HEK293 (cell line): Measurements from ENCODE around the gene WDR91.

Source experiments
- GLI4 ChIP-seq: fragments of 450-650 bp; formaldehyde crosslinking; IDR thresholded peaks from 2 replicates; pipeline ENCODE4 v1.5.1; 2016; ENCODE audit warnings: missing biosample characterization, missing genetic modification characterization
- HOXC10 ChIP-seq: sonication (generic); formaldehyde crosslinking; IDR thresholded peaks from 2 replicates; pipeline ENCODE4 v1.8.1; 2023; ENCODE audit warnings: mild to moderate bottlenecking, missing genetic modification reagents
- PBX3 ChIP-seq: sonication (generic); formaldehyde crosslinking; IDR thresholded peaks from 2 replicates; pipeline ENCODE4 v1.8.1; 2022; ENCODE audit warnings: mild to moderate bottlenecking, moderate library complexity, missing genetic modification reagents
- REPIN1 ChIP-seq: fragments of 450-650 bp; formaldehyde crosslinking; IDR thresholded peaks from 2 replicates; pipeline ENCODE4 v1.5.1; 2017; ENCODE audit warnings: missing biosample characterization, missing genetic modification characterization, low read depth
- SP7 ChIP-seq: fragments of 450-650 bp; formaldehyde crosslinking; IDR thresholded peaks from 2 replicates; pipeline ENCODE4 v1.5.1; 2016; ENCODE audit warnings: missing biosample characterization, missing genetic modification characterization
- TRIM28 ChIP-seq: IDR thresholded peaks from 2 replicates; pipeline ENCODE4 v1.6.1; 2011; ENCODE audit warnings: low read length, control low read depth, borderline replicate concordance
- ZNF114 ChIP-seq: fragments of 450-650 bp; formaldehyde crosslinking; IDR thresholded peaks from 2 replicates; pipeline ENCODE4 v1.5.0; 2017; ENCODE audit warnings: missing biosample characterization, missing genetic modification characterization
- ZNF138 ChIP-seq: fragments of 450-650 bp; formaldehyde crosslinking; IDR thresholded peaks from 2 replicates; pipeline ENCODE4 v1.5.1; 2016; ENCODE audit warnings: missing biosample characterization, missing genetic modification characterization, borderline replicate concordance
- ZNF2 ChIP-seq: fragments of 450-650 bp; formaldehyde crosslinking; IDR thresholded peaks from 2 replicates; pipeline ENCODE4 v1.5.1; 2016; ENCODE audit warnings: missing biosample characterization, missing genetic modification characterization
- ZNF223 ChIP-seq: fragments of 450-650 bp; formaldehyde crosslinking; IDR thresholded peaks from 2 replicates; pipeline ENCODE4 v1.5.1; 2016; ENCODE audit warnings: missing biosample characterization, missing genetic modification characterization
- ZNF239 ChIP-seq: fragments of 450-650 bp; formaldehyde crosslinking; IDR thresholded peaks from 2 replicates; pipeline ENCODE4 v1.5.1; 2016; ENCODE audit warnings: missing biosample characterization, missing genetic modification characterization
- ZNF398 ChIP-seq: fragments of 450-650 bp; formaldehyde crosslinking; IDR thresholded peaks from 2 replicates; pipeline ENCODE4 v1.5.1; 2017; ENCODE audit warnings: missing biosample characterization, missing genetic modification characterization
- ZNF416 ChIP-seq: fragments of 450-650 bp; formaldehyde crosslinking; IDR thresholded peaks from 2 replicates; pipeline ENCODE4 v1.5.1; 2016; ENCODE audit warnings: missing biosample characterization, missing genetic modification characterization
- ZNF544 ChIP-seq: fragments of 450-650 bp; formaldehyde crosslinking; IDR thresholded peaks from 2 replicates; pipeline ENCODE4 v1.5.0; 2017; ENCODE audit warnings: missing biosample characterization, missing genetic modification characterization
- ZNF560 ChIP-seq: fragments of 450-650 bp; formaldehyde crosslinking; IDR thresholded peaks from 2 replicates; pipeline ENCODE4 v1.5.1; 2017; ENCODE audit warnings: missing biosample characterization, missing genetic modification characterization, borderline replicate concordance
- ZNF610 ChIP-seq: fragments of 450-650 bp; formaldehyde crosslinking; IDR thresholded peaks from 2 replicates; pipeline ENCODE4 v1.5.1; 2016; ENCODE audit warnings: missing biosample characterization, missing genetic modification characterization, borderline replicate concordance
- ZNF623 ChIP-seq: fragments of 450-650 bp; formaldehyde crosslinking; IDR thresholded peaks from 2 replicates; pipeline ENCODE4 v1.5.1; 2016; ENCODE audit warnings: missing biosample characterization, missing genetic modification characterization
- ZNF629 ChIP-seq: fragments of 450-650 bp; formaldehyde crosslinking; IDR thresholded peaks from 2 replicates; pipeline ENCODE4 v1.5.1; 2017; ENCODE audit warnings: missing biosample characterization, missing genetic modification characterization
- ZNF707 ChIP-seq: fragments of 450-650 bp; formaldehyde crosslinking; IDR thresholded peaks from 2 replicates; pipeline ENCODE4 v1.5.1; 2016; ENCODE audit warnings: missing biosample characterization, missing genetic modification characterization
- ZNF785 ChIP-seq: fragments of 450-650 bp; formaldehyde crosslinking; IDR thresholded peaks from 2 replicates; pipeline ENCODE4 v1.5.1; 2016; ENCODE audit warnings: missing biosample characterization, missing genetic modification characterization
- ZSCAN5A ChIP-seq: fragments of 450-650 bp; formaldehyde crosslinking; IDR thresholded peaks from 2 replicates; pipeline ENCODE4 v1.5.1; 2016; ENCODE audit warnings: missing biosample characterization, missing genetic modification characterization
- TF ChIP-seq, protein P1 (sequence below): fragments of 450-650 bp; formaldehyde crosslinking; IDR thresholded peaks from 2 replicates; pipeline ENCODE4 v1.5.1; 2016; ENCODE audit warnings: missing biosample characterization, missing genetic modification characterization, low read depth
- TF ChIP-seq, protein P2 (sequence below): fragments of 450-650 bp; formaldehyde crosslinking; IDR thresholded peaks from 2 replicates; pipeline ENCODE4 v1.5.1; 2016; ENCODE audit warnings: missing biosample characterization, missing genetic modification characterization
- TF ChIP-seq, protein P3 (sequence below): fragments of 450-650 bp; formaldehyde crosslinking; IDR thresholded peaks from 2 replicates; pipeline ENCODE4 v1.5.1; 2016; ENCODE audit warnings: missing biosample characterization, missing genetic modification characterization, borderline replicate concordance
- TF ChIP-seq, protein P4 (sequence below): fragments of 450-650 bp; formaldehyde crosslinking; IDR thresholded peaks from 2 replicates; pipeline ENCODE4 v1.5.1; 2016; ENCODE audit warnings: missing biosample characterization, missing genetic modification characterization
- TF ChIP-seq, protein P5 (sequence below): fragments of 450-650 bp; formaldehyde crosslinking; IDR thresholded peaks from 2 replicates; pipeline ENCODE4 v1.5.1; 2016; ENCODE audit warnings: missing biosample characterization, missing genetic modification characterization

Gene WDR91

DNA sequence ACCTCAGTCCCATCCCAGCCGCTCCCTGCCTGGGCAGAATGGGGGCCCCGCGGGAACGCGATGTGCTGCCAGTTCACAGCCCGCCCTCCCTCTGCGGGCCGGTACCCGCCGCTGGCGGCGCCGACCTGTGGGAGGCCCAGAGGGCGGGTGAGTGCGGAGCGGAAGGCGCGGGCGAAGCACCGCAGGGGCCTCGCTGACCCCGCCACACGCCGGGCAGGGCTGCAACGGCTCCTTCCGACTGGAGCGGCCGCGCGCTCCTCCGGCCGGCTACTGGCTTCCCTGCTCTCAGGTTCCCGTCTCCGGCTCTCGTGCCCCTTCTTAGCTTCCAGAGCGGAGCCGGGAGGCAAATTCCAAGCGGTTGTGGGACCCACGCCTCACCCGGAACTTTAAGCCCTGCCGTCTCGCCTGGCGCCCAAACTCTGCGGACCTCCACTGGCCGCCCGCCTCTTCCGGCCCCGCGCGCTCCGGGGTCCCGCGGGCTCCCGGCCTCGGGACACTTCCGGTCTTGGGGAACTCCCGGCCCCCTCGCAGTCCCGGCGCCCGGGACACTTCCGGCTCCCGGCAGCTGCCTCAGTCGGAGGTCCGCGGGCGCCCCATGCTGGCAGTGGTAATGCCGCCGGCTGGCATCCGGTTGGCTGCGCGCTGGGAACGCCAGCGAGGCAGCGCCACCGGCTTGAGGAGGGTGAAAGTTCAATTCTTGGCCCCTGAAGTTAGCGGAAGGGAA, 40.9 kb downstream of the WDR91 start, which contains the start of gene CYREN (continued):
- TF ChIP-seq, protein P1, sequence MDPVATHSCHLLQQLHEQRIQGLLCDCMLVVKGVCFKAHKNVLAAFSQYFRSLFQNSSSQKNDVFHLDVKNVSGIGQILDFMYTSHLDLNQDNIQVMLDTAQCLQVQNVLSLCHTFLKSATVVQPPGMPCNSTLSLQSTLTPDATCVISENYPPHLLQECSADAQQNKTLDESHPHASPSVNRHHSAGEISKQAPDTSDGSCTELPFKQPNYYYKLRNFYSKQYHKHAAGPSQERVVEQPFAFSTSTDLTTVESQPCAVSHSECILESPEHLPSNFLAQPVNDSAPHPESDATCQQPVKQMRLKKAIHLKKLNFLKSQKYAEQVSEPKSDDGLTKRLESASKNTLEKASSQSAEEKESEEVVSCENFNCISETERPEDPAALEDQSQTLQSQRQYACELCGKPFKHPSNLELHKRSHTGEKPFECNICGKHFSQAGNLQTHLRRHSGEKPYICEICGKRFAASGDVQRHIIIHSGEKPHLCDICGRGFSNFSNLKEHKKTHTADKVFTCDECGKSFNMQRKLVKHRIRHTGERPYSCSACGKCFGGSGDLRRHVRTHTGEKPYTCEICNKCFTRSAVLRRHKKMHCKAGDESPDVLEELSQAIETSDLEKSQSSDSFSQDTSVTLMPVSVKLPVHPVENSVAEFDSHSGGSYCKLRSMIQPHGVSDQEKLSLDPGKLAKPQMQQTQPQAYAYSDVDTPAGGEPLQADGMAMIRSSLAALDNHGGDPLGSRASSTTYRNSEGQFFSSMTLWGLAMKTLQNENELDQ (tag by site-specific recombination) = no peak
- TF ChIP-seq ZNF610 (tag by site-specific recombination) = peak; percentile 89
- 0 out of 2 replicates have a peak, but pooled peaks have one; percentile 48 for TF ChIP-seq ZNF223 (tag by site-specific recombination)
- TF ChIP-seq ZNF629 = peak; percentile 65; the same call in 1 of the 2 replicates
- no peak; the same call in 1 of the 2 replicates for TF ChIP-seq ZNF398 (tag by site-specific recombination)
- TF ChIP-seq SP7 (tag by site-specific recombination) = peak; percentile 79
- TF ChIP-seq GLI4 (tag by site-specific recombination) = 0 out of 2 replicates have a peak, but pooled peaks have one; percentile 12
- TF ChIP-seq ZNF623 (tag by site-specific recombination) = no peak
- no peak for TF ChIP-seq ZNF114
- TF ChIP-seq ZSCAN5A = peak; percentile 83
- no peak for TF ChIP-seq HOXC10 (CRISPR knock-in tag)
- TF ChIP-seq, protein P2, sequence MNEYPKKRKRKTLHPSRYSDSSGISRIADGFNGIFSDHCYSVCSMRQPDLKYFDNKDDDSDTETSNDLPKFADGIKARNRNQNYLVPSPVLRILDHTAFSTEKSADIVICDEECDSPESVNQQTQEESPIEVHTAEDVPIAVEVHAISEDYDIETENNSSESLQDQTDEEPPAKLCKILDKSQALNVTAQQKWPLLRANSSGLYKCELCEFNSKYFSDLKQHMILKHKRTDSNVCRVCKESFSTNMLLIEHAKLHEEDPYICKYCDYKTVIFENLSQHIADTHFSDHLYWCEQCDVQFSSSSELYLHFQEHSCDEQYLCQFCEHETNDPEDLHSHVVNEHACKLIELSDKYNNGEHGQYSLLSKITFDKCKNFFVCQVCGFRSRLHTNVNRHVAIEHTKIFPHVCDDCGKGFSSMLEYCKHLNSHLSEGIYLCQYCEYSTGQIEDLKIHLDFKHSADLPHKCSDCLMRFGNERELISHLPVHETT (tag by site-specific recombination) = no peak
- TF ChIP-seq, protein P3, sequence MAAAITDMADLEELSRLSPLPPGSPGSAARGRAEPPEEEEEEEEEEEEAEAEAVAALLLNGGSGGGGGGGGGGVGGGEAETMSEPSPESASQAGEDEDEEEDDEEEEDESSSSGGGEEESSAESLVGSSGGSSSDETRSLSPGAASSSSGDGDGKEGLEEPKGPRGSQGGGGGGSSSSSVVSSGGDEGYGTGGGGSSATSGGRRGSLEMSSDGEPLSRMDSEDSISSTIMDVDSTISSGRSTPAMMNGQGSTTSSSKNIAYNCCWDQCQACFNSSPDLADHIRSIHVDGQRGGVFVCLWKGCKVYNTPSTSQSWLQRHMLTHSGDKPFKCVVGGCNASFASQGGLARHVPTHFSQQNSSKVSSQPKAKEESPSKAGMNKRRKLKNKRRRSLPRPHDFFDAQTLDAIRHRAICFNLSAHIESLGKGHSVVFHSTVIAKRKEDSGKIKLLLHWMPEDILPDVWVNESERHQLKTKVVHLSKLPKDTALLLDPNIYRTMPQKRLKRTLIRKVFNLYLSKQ = no peak
- no peak for TF ChIP-seq ZNF239 (tag by site-specific recombination)
- TF ChIP-seq, protein P4, sequence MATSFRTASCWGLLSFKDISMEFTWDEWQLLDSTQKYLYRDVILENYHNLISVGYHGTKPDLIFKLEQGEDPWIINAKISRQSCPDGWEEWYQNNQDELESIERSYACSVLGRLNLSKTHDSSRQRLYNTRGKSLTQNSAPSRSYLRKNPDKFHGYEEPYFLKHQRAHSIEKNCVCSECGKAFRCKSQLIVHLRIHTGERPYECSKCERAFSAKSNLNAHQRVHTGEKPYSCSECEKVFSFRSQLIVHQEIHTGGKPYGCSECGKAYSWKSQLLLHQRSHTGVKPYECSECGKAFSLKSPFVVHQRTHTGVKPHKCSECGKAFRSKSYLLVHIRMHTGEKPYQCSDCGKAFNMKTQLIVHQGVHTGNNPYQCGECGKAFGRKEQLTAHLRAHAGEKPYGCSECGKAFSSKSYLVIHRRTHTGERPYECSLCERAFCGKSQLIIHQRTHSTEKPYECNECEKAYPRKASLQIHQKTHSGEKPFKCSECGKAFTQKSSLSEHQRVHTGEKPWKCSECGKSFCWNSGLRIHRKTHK (tag by site-specific recombination) = no peak
- no peak for TF ChIP-seq ZNF138 (tag by site-specific recombination)
- TF ChIP-seq ZNF544 (tag by site-specific recombination) = no peak
- no peak for TF ChIP-seq ZNF560
- no peak for TF ChIP-seq ZNF707
- no peak for TF ChIP-seq TRIM28
- no peak for TF ChIP-seq PBX3 (CRISPR knock-in tag)
- peak; percentile 63; the same call in 1 of the 2 replicates for TF ChIP-seq ZNF785 (tag by site-specific recombination)
- TF ChIP-seq ZNF416 (tag by site-specific recombination) = no peak
- TF ChIP-seq ZNF2 (tag by site-specific recombination) = 0 out of 2 replicates have a peak, but pooled peaks have one; percentile 74
- peak; percentile 7; the same call in 1 of the 2 replicates for TF ChIP-seq REPIN1 (tag by site-specific recombination)
- TF ChIP-seq, protein P5, sequence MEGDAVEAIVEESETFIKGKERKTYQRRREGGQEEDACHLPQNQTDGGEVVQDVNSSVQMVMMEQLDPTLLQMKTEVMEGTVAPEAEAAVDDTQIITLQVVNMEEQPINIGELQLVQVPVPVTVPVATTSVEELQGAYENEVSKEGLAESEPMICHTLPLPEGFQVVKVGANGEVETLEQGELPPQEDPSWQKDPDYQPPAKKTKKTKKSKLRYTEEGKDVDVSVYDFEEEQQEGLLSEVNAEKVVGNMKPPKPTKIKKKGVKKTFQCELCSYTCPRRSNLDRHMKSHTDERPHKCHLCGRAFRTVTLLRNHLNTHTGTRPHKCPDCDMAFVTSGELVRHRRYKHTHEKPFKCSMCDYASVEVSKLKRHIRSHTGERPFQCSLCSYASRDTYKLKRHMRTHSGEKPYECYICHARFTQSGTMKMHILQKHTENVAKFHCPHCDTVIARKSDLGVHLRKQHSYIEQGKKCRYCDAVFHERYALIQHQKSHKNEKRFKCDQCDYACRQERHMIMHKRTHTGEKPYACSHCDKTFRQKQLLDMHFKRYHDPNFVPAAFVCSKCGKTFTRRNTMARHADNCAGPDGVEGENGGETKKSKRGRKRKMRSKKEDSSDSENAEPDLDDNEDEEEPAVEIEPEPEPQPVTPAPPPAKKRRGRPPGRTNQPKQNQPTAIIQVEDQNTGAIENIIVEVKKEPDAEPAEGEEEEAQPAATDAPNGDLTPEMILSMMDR = peak; percentile 91
